Stimulated activated naive CD4-positive, alpha-beta T cell (primary cell): ENCODE results near the gene SAMD5.

Experiments
- DNase-seq, 6 experiments: peaks; one replicate each; lab custom pipeline; 2025; lab: John Stamatoyannopoulos, UW

SAMD5 gene

DNA sequence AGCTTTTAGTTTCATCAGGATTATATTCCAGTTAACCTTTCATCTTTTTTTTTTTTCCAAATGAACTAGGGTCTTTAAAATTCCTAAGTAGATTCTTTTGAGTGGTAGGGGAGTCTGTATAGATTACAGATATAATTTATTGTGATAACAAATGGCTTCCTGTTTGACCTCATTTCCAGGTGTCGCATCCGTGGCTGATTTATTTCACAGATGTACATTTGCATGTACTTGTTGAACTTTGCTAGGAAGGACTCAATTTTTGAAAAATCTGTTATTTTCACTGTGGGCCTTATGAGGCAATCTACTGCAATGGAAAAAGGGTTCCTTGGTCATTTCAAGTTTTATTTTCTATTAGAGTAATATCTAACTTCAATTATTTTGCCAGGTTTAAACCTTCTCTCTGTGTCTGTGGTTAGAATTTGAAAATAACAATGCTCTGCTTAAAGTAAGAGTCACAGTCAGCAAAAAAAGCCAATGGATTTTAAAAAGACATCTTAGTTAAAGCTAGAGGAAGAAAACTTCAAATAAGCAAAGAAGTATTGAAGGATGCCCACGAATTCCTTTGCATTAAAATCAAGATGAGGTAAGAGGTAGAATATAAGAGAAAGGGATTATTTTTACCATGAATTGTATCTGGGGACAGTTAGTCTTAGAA, 57.9 kb downstream of the SAMD5 start:
- DNase-seq = no peak

DNA sequence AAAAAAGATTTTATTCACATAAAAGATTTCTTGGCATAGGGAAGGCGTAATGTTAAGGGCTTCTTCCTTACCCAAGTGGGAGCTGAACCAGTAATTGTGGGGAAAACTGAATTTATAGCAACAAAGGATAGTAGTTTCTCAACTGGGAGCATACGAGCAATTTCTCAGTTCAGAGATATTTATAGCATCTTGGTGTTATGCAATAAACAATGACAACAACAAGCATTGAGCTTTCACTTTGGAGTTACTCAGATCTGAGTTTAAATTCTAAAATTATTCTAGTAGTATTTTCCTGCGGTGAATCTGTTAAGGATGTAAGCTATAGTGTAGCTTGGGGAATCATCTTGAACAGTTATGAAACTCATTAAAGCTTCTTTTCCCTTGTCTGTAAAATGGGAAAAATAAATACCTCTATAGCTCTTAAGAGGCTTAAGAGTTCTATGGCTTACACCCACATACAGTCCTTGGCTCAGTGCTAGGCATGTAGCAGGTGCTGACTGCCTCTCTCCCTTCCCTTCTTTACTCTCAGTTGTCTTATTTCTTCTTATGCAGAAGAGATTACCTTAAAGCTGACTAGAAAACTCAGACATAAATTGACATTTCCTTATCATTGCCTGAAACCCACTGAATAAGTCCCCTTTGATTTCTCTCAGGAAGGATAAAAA, 58.8 kb downstream of the SAMD5 start:
- no peak for DNase-seq

GRCh38 chr6:147569788-147570187, 61.3 kb downstream of the SAMD5 start:
- no peak for DNase-seq

GRCh38 chr6:147570681-147571080, 62.2 kb downstream of the SAMD5 start:
- no peak for DNase-seq

DNA sequence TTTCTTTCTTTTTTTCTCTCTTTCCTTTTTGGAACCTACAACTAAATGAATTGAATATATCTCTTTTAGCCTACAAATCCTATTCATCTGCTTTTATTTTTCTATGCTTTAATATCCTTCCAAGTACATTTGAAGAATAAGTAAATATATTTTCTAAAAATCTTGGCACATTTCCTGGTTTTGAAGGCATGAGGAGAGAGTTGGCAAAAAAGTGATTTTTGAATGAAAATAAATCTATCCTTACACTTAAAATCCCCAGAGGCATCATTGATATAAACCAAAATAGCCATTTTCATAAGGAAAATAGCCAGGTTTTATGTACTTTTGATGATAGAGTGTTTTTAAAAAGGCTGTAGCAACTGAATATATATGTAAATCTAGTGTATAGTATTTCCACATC, 69.0 kb downstream of the SAMD5 start:
- no peak for DNase-seq

- no peak for DNase-seq
Measured at GRCh38 chr6:147578159-147578558, 69.7 kb downstream of the SAMD5 start.

- no peak for DNase-seq
Measured at GRCh38 chr6:147578883-147579282, 70.4 kb downstream of the SAMD5 start.

DNA sequence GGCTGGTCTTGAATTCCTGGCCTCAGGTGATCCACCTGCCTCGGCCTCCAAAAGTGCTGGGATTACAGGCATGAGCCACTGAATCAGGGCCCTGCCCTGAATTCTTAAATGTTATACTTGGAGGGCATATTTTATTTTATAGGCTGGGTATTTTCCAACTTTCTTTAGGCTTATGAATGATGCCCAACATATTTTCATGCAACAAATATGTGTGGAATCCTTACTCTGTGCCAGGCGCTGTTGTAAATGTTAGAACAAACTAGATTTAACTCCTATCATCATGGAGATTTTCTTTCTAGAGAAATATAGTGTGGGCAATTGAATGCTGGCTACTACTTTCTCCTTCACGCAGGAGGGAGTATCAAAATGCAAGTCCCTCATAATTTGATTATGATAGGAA, 71.2 kb downstream of the SAMD5 start:
- DNase-seq = no peak

- no peak for DNase-seq
Measured at GRCh38 chr6:147582991-147583390, 74.5 kb downstream of the SAMD5 start.

GRCh38 chr6:147585256-147585655, 76.8 kb downstream of the SAMD5 start:
- no peak for DNase-seq

DNA sequence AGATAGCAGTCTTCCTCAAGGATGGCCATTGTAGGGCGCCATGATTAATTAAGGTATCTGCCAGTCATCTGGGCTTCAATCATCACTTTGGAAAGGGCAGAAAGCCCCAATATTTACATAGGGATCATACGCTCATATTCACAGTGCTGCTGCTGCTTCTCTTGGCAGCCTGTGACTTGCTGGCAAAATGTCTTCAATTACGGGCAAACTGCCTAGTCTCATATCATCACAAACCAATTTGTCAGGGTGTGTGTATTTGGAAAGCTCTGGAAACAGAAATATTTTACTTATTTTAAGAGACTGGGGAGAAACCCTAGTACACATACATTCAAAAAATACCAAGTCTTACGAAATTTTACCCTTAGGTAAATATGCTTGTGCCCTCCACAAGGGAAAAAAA, 77.6 kb downstream of the SAMD5 start:
- DNase-seq = no peak

- DNase-seq = no peak
Measured at GRCh38 chr6:147587907-147588306, 79.4 kb downstream of the SAMD5 start.

- DNase-seq = no peak
Measured at GRCh38 chr6:147588469-147588868, 80.0 kb downstream of the SAMD5 start.

- no peak for DNase-seq
Measured at GRCh38 chr6:147589739-147590250, 81.3 kb downstream of the SAMD5 start.

DNA sequence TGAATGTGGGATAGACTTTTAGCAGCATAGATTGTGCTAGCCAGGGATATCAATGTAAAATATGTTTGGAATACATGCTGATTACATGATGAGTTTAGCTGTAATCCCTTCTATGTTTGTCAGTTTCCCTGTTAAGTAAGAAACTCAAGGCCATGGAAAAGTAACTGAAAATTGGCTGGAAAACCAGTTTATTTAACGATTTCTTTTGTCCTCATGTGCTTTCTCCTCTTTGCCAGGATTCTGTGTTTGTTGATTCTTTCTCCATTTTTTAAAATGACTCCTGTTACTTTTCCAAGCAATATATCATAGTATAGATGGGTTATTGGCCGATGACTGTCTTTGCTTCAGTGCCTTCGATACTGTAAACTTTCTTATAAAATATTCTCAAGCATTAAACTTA, 87.5 kb downstream of the SAMD5 start:
- DNase-seq = no peak

- no peak for DNase-seq
Measured at GRCh38 chr6:147603392-147604081, 95.0 kb downstream of the SAMD5 start.

DNA sequence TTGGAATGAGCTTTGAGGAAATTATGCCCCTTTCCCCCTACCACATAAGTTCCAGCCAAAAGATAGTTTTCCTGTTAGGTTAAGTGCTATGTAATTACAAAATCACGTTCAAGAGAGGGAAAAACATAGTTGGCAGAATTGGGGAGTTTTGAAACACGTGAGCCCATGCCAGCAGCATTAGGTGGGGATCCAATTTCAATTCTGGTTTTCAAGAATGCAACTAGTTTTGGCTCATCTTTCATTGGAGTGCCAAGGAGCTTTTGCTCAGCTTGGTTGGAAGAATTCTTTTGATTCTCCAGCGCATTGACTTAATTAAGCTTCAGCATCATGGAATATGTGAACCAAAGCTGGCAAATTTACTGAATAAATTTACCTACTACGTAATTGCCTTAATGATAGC, 95.9 kb downstream of the SAMD5 start:
- DNase-seq = no peak

- no peak for DNase-seq
Measured at GRCh38 chr6:147611992-147612391, 103.5 kb downstream of the SAMD5 start.

DNA sequence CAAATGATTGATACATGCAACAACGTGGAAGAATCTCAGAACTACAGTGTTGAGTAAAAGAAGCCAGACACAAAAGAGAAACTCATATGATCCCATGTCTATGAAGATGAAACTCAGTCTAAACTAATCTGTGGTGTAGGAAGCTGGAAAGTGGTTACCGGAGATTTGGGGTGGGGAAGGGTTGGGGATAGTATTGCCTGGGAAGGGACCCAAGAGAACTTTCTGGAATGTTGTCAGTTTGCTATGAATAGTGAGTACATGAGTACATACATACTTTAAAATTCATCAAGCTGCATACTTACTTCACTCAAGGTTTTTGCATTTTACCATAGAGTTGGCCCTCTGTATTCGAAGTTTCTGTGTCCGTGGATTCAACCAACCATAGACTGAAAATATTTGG, 106.0 kb downstream of the SAMD5 start:
- no peak for DNase-seq

GRCh38 chr6:147615659-147616456, 107.4 kb downstream of the SAMD5 start:
- DNase-seq = no peak

GRCh38 chr6:147617366-147617765, 108.9 kb downstream of the SAMD5 start:
- DNase-seq = no peak

DNA sequence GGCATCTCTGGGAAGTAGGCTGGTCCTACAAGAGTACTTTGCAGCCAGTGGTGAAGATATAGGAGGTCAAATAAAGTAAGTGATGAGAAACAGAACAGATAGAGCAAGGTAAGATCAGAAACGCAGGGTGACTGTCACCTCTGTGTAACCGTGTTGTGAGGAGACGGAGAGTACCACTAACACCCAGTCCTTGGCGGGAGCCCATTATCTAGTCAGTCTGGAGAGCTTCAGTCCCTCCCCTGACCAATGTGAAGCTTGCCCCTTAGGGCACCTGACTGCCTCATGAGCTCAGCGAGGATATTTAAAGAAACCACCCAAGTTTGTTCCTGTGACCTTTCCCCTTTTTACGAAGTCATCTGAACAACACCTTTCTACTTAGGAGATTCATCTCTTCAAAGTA, 110.0 kb downstream of the SAMD5 start:
- no peak for DNase-seq
